Left ventricle myocardium inferior (tissue), 1 donor: ENCODE data around the gene COMT. TPM values are rescaled to one million over a fixed set of nuclear protein-coding genes. Genes with fewer than 3 reads are reported as not detected.

Source experiments
- DNase-seq: peaks from one replicate; pipeline ENCODE4 v3.0.0-alpha.2; 2020
- H3K27ac ChIP-seq: fragments of 200-600 bp; replicated peaks from 2 replicates; pipeline ENCODE4 v1.8.0; 2021
- H3K27me3 ChIP-seq: fragments of 200-600 bp; 2 replicates; pipeline ENCODE4 v1.8.0; 2021; ENCODE audit warnings: low read depth
- H3K36me3 ChIP-seq: fragments of 200-600 bp; 2 replicates; pipeline ENCODE4 v1.8.0; 2021
- H3K4me1 ChIP-seq: fragments of 200-600 bp; 2 replicates; pipeline ENCODE4 v1.8.0; 2021
- H3K4me3 ChIP-seq: fragments of 200-600 bp; 2 replicates; pipeline ENCODE4 v1.8.0; 2021; ENCODE audit warnings: mild to moderate bottlenecking, moderate library complexity
- H3K9me3 ChIP-seq: fragments of 200-600 bp; replicated peaks from 2 replicates; pipeline ENCODE4 v1.8.0; 2021
- CTCF ChIP-seq: fragments of 200-600 bp; IDR thresholded peaks from 2 replicates; pipeline ENCODE4 v1.8.0; 2021; ENCODE audit warnings: antibody characterized with exemption, mild to moderate bottlenecking, borderline replicate concordance
- intact Hi-C: fragments of 100-400 bp; cut with micrococcal nuclease; formaldehyde crosslinking; loops from one replicate; pipeline ENCODE4 v1.11.0; 2022
- total RNA-seq: library from RNA; stranded (reverse); fragmentation: NEBNext Ultra II Directional; extraction: Animal tissue kit (Norgen Biotek cat#: 25700); gene quantifications from one replicate; pipeline ENCODE4 v1.2.1, GENCODE V29; 2021
- donor health status: DM: no; HTN: yes; CAD: no; lungs with severe emphysema.

COMT gene
- total RNA-seq, 1 donor from 2014 or later, result 81.5 TPM

GRCh38 chr22:19911540-19912270 is 29.9 kb upstream of the COMT start:
- no peak overlapping the region for H3K4me3 ChIP-seq
- peaks cover 61% of the 10 kb centered on the region for H3K36me3 ChIP-seq
- H3K9me3 ChIP-seq, result no peaks in the 10 kb centered on the region
- intact Hi-C loops, result loop anchor here (5.0 kb wide), 1 partner anchor 179 kb away; no protein-coding TSS in a partner anchor
- TF ChIP-seq CTCF, result no peak
- H3K27ac ChIP-seq, result no peak overlapping the region
- no peak for DNase-seq
- no peaks in the 10 kb centered on the region for H3K4me1 ChIP-seq
- no peaks in the 10 kb centered on the region for H3K27me3 ChIP-seq

GRCh38 chr22:19912271-19912999 is 29.1 kb upstream of the COMT start:
- H3K4me3 ChIP-seq, result no peak overlapping the region
- H3K4me1 ChIP-seq, result no peaks in the 10 kb centered on the region
- H3K9me3 ChIP-seq, result no peaks in the 10 kb centered on the region
- no peak for TF ChIP-seq CTCF
- H3K36me3 ChIP-seq, result peaks cover 69% of the 10 kb centered on the region
- H3K27ac ChIP-seq, result no peak overlapping the region
- no peak for DNase-seq
- intact Hi-C loops, result loop anchor here (5.0 kb wide), 1 partner anchor 180 kb away; no protein-coding TSS in a partner anchor
- no peaks in the 10 kb centered on the region for H3K27me3 ChIP-seq

- DNase-seq, result no peak
- Histone ChIP-seq H3K36me3 (peaks cover 74% of the 10 kb centered on the region), H3K4me3 (no peak overlapping the region), H3K27me3 (no peaks in the 10 kb centered on the region), H3K4me1 (no peaks in the 10 kb centered on the region), H3K9me3 (no peaks in the 10 kb centered on the region), H3K27ac (no peak overlapping the region)
- intact Hi-C loops, result loop anchor here (5.0 kb wide), 1 partner anchor 181 kb away; no protein-coding TSS in a partner anchor
- TF ChIP-seq CTCF, result no peak
Observed at GRCh38 chr22:19913337-19913936, 28.1 kb upstream of the COMT start.

GRCh38 chr22:19914201-19914943 is 27.2 kb upstream of the COMT start:
- H3K9me3 ChIP-seq, result no peaks in the 10 kb centered on the region
- no peaks in the 10 kb centered on the region for H3K27me3 ChIP-seq
- H3K4me1 ChIP-seq, result no peaks in the 10 kb centered on the region
- DNase-seq, result no peak
- no peak overlapping the region for H3K27ac ChIP-seq
- peaks cover 77% of the 10 kb centered on the region for H3K36me3 ChIP-seq
- H3K4me3 ChIP-seq, result no peak overlapping the region
- intact Hi-C loops, result loop anchor here (5.0 kb wide), 1 partner anchor 182 kb away; no protein-coding TSS in a partner anchor
- TF ChIP-seq CTCF, result no peak

GRCh38 chr22:19915287-19915954 is 26.2 kb upstream of the COMT start:
- TF ChIP-seq CTCF, result no peak
- DNase-seq, result no peak
- no peak overlapping the region for H3K4me3 ChIP-seq
- H3K4me1 ChIP-seq, result no peaks in the 10 kb centered on the region
- H3K27me3 ChIP-seq, result no peaks in the 10 kb centered on the region
- H3K36me3 ChIP-seq, result peaks cover 76% of the 10 kb centered on the region
- intact Hi-C loops, result no loop called here
- H3K27ac ChIP-seq, result no peak overlapping the region
- H3K9me3 ChIP-seq, result no peaks in the 10 kb centered on the region
